Astrocyte (in vitro differentiated cells and primary cell): ENCODE measurements around the gene SREBF1.

ENCODE experiments used
- CTCF ChIP-seq: IDR thresholded peaks from 2 replicates; pipeline ENCODE4 v1.5.1; 2011; ENCODE audit warnings: low read depth, mild to moderate bottlenecking, inconsistent platforms, low read length, moderate library complexity; ENCODE audit not compliant: insufficient read depth
- EZH2 ChIP-seq: IDR thresholded peaks from 2 replicates; pipeline ENCODE4 v1.6.1; 2012; ENCODE audit warnings: mild to moderate bottlenecking, low read length, inconsistent platforms; ENCODE audit not compliant: insufficient read depth

- TF ChIP-seq EZH2 (no peak), CTCF (no peak)
Measured at GRCh38 chr17:17801800-17802481, 34.8 kb downstream of the SREBF1 start.
